HG03159 (cell line): Measurements from ENCODE around the gene PROZ.

Source experiments
- ATAC-seq: cut with Tn5 transposase; IDR thresholded peaks from one replicate; pipeline ENCODE4 v1.9.1; 2021; ENCODE audit warnings: mild to moderate bottlenecking, moderate library complexity; ENCODE audit not compliant: unreplicated experiment

The PROZ gene

DNA sequence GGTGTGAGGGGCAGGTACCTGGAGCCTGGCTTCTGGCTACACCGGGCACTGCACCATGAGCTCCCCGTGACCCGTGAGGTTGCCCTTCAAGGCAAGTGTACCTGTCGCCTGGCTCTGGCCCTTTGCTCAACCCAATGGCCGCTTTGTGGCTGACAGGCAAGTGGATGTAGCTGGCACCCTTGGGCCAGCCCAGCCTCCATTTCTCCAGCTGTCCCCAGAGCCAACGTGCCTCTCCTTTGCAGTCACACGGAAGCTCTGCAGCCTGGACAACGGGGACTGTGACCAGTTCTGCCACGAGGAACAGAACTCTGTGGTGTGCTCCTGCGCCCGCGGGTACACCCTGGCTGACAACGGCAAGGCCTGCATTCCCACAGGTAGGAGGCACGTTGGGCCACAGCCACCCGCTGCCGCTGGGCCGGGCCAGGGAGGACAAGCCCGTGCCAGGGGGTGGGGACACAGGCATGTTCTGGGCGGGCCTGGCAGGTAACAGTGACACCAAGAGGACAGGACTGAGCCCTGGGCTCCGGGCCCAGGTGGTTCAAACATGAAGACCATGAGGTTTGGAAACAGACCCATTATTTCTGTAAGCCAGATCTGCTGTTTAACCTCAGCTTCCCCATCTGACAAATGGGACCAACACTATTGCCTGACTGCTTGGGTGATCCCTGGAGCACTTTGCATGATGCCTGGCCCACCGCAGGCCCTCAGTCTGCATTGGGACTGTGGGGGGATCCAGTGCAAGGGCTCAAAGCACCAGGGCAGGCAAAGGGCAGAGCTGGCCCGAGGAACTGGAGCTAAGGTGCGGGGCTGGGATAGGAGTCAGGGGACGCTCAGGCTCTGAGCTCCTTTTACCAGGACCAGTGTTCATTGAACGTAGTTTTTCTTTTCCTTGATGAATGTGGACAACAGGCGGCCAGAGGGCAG, 17.5 kb upstream of the PROZ start:
- ATAC-seq, result no peak

DNA sequence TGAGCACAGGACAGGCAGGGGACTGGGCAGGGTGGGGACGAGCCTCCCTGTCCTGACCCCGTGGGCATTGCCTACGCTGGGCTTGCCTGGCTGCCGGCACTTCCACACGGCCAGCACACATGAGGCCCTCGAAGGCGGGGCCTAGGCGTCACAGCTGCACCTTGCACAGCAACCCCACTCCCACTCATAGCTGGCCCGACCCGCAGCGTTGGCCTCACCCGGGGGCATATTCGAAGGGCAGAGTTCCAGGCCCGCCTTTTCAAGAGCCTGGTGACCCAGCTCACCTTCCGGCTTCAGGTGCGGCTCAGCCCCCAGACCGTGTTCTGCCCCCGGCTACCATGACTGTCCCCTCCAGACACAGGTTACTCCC, 16.9 kb upstream of the PROZ start:
- ATAC-seq, result no peak

DNA sequence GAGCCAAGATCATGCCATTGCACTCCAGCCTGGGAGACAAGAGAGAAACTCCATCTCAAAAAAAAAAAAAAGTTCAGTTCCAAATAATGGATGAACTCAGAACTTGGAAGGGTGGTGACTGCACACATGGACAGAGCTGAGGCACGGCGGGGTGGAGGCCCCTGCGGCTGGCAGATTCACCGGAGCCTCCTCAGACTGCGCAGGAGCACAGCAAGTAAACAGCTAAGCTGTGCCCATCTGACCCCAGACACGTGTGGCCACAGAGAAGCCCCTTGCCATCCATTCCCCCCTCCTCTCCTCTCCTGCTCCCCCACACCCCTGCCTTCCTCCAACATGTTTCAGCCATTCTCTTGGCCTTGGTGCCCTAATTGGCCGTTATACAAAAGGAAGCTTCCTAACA, 15.6 kb upstream of the PROZ start:
- ATAC-seq, result no peak

DNA sequence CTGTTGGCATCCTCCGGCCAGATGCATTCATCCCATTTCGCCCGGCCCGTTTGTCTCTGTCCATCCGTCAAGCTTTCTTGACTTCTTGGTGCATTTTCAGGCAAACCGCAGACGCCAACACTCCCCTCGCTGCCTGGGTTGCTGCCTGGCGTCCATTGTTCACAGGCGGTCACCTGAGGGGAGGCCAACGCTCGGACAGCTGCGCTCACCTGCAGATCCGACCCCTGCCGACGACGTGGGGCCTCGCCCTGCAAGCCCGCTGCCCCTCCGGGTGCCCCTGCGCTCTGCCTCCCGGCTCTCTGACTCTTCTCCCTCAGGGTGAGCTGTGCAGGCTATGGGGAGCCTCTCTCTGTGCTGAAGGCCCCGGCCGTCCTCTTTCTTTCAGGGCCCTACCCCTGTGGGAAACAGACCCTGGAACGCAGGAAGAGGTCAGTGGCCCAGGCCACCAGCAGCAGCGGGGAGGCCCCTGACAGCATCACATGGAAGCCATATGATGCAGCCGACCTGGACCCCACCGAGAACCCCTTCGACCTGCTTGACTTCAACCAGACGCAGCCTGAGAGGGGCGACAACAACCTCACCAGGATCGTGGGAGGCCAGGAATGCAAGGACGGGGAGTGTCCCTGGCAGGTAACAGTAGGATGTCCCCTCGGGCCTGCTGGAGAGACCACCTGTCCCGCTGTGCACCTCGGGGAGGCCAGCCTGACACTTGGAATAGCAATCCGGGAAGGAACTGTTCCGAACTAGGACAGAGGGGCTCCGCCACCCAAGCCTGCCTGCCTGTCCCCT, 14.8 kb upstream of the PROZ start:
- ATAC-seq, result no peak

DNA sequence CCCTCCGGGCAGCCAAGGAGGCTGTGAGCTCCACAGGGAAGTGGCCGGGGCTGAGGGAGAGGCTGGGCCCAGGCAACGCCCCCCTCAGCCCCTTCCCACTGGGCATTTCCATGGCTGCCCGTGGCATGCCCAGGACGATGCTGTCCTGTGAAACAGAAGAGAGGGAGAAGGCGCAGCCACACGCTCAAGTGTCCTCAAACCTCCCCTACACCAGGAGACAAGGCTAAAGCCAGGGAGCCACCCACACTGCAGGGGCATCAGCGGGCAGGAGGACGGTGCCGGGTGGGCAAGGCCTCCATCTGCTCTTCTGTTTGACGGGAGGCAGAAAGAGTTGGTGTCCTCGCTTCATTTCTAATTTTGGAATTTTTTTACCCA, 14.2 kb upstream of the PROZ start:
- ATAC-seq, result no peak

DNA sequence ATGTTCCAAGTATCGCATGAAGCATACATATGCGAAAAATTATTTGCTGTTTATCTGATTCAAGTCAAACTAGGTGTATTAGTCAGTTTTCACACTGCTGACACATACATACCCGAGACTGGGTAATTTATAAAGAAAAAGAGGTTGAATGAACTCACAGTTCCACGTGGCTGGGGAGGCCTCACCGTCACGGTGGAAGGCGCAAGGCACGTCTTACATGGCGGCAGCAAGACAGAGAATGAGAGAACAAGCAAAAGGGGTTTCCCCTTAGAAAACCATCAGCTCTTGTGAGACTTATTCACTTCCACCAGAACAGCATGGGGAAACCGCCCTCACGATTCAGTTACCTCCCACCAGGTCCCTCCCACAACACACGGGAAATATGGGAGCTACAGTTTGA, 13.0 kb upstream of the PROZ start:
- no peak for ATAC-seq

DNA sequence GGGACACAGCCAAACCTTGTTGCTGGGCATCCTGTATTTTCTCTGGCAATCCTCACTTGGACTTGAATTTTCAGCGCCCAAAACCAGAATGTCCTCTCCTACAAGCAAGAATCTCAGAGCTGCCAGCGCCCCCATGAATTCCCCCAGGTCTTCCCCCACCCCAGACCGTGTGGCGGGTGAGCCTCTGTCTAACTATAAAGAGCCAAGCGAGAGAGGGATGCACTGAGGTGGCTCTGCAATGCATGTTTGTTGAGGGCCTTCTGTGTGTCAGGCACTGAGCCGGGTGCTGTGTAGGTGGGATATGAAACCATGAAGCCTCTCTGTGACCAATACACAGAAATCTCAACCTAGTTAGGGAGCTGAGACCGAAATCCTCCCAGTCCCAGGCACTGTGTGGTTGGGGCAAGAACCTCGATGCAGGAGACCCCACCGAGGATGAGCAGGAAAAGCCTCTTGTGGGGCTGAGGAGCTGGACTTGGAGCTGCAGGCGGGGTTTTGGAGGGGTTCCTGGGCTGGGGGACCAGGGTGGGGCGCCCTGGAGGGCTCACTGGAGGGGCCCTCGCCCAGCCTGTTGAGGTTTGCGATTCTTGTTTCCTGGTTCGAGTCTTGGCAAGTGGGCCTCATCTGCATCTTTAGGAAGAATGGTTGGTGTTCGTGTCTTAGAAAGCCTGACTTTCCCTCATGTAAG, 12.4 kb upstream of the PROZ start:
- ATAC-seq, result no peak

DNA sequence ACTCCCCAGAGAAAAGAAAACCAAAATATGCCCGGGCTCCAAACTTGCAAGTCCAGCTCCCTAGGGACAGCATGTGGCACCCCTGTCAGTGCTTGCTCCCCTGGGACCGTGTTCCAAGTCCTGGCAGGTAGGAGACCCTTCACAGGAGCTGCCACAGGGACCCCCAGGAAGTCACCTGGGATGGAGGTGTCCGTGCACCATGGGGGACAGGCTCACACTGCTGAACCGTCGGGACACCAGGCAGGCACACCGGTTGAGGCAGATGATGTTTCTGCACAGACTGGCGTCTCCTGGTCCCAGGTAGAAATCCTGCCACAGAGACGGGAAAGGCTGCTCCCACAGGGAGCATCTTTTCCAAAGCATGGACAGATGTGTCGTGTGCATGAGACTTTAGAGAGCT, 11.7 kb upstream of the PROZ start:
- no peak for ATAC-seq

DNA sequence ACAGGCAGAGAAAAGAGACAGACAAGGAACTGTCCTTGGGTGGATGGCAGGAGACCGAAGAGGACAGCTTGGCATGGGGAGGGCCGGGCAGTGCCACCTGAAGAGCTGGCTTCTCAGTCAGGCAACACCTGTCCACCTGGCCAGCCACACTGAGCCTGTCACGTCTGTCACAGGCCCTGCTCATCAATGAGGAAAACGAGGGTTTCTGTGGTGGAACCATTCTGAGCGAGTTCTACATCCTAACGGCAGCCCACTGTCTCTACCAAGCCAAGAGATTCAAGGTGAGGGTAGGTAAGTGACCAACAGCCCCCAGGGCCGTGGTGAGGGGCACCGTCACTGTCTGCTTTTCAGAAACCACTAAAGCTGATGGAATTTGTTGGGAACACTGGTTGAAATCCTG, 11.2 kb upstream of the PROZ start:
- ATAC-seq, result no peak

DNA sequence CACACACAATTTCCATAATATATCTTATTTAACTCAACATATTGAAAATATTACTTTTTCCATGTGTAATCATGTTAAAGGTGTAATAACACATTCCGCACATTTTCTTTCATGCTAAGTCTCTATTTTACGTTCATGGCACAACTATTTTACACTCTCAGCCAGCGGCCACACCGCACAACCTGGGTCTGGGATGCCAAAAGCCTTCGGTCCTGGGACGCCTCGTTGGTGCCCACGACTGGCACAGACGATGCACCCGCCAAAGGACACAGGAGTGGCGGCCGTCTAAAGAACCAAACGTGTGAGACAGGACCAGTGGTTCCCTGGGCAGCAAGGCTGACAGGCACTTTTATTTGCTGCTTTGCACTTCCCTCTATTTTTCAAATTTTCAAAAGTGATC, 10.0 kb upstream of the PROZ start:
- ATAC-seq, result no peak

DNA sequence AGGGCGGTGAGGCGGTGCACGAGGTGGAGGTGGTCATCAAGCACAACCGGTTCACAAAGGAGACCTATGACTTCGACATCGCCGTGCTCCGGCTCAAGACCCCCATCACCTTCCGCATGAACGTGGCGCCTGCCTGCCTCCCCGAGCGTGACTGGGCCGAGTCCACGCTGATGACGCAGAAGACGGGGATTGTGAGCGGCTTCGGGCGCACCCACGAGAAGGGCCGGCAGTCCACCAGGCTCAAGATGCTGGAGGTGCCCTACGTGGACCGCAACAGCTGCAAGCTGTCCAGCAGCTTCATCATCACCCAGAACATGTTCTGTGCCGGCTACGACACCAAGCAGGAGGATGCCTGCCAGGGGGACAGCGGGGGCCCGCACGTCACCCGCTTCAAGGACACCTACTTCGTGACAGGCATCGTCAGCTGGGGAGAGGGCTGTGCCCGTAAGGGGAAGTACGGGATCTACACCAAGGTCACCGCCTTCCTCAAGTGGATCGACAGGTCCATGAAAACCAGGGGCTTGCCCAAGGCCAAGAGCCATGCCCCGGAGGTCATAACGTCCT, 9.4 kb upstream of the PROZ start:
- no peak for ATAC-seq

DNA sequence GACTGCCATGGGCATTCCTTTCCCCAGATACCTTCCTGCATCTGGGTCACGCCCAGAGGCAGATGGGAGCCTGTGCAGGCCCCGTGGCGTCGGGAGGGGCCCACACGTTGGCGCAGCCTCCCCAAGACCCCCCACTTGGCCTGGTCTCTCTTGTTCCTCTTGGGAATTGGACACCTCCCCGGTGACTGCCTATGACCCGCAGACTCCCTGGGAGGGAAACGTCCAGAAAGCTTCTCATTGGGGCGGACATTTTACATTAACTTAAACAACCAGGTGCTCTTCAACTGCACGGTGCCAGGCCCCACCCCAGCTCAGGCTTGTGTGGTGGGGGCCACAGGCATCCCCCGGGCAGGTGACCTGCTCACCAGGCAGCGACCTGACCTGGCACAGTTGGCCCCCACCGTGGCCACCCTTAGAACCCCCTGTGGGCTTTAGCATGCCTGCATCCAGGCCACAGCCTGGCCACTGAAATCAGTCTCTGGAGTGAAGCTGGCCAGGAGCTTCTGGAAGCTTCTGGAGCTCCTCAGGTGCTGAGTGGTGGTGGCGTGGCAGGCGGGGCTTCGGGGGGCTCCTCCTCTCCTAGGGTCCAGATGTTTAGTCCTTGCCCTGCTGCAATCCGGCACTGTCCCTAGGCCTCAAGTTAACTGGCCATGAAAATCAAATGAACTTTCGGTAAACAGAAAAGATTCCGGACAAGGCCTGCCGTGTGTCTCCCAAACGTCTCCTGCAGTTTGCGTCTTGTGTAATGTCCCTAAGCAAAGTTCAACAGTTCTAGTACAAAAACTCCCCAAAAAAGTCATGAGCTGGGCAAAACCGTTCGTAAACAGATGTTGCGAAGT, 8.5 kb upstream of the PROZ start:
- ATAC-seq, result no peak

DNA sequence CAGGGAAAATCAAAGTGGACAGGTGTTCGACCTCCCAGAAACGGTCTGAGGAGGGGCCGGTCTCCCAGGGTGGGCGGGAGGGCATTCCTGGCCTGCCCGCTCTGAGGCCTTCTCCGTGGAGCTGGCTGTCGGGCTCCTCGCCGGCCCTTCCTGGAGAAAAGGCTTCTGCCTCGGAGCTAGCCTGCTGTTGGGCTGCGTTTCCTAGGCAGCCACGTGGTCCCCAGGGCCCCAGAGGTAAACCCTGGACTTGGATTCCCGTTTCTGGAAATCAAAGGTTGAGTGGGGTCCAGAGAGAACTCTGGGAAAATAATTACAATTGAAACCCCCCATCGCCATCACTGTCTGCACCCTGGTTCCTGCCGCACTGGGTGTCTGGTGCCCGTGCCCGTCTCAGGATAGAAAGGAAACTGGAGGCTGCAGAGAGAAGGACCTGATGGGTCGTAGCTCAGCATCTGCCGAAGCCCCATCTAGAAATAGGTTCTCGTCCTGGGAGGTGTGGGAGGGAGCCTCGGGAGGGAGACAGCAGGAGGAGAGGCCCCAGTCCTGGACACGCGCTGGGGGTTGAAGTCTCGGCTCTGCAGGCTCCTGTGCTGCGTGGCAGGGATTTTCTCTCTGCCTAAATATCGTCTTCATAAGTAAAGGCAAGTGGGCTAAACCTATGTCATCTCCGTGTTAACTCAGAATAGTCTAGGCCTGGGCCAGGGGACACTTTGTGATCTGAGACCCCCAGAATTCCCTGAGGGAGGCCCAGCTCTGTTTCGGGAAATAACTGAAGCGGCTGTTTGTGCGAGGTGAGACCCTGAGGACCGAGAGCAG, 7.7 kb upstream of the PROZ start:
- no peak for ATAC-seq

DNA sequence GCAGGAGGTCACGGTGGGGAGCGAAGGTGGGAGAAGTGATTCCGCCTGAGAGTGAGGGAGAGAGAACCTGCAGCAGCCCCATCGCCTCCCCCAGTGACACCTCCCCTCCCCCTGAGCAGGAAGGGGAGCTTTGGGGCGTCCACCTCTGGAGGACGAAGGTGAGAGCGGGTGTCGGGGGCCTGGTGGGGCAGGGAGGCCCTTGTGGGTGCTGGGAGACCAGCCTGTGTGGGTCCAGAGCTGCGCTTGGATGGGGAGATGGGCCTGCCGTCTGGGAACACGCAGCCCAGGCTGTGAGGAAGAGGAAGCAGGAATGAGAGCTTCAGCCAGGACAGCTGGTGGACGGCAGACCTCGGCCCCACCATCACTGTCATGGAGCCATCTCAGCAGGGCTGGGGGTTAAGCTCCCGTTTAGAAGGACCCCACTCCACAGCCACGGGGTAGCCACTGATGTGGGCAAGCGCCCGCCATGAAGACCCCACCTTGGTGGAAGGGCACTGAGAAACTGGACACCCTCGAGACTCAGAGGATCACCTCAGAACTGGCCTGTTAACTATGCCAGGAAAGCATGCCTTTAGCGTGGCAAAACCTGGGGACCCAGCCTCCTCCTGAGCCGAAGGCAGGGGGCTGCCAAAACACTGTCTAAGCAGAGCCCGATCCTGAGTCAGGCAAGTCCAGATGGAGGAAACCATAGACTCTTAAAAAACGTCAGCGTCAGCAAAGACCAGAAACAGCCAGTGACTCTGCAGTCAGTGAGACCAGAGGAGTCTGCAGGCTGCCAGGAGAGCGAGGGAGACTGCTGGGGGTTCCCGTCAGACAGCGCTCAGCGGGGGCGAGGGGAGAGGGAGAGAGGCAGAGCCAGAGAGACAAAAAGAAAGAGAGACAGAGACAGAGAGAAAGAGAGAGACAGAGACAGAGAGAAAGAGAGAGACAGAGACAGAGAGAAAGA, 6.4 kb upstream of the PROZ start:
- no peak for ATAC-seq

DNA sequence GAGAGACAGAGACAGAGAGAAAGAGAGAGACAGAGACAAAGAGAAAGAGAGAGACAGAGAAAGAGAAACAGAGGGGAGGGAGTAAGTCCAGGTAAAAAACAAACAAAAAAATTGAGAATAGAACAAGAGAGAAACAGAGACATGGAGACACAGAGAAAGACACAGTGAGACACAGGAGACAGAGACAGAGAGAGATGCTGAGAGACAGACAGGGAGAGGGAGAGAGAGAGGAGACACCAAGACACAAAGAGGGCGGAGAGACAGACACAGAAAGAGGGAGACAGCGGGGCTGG, 5.8 kb upstream of the PROZ start:
- no peak for ATAC-seq

DNA sequence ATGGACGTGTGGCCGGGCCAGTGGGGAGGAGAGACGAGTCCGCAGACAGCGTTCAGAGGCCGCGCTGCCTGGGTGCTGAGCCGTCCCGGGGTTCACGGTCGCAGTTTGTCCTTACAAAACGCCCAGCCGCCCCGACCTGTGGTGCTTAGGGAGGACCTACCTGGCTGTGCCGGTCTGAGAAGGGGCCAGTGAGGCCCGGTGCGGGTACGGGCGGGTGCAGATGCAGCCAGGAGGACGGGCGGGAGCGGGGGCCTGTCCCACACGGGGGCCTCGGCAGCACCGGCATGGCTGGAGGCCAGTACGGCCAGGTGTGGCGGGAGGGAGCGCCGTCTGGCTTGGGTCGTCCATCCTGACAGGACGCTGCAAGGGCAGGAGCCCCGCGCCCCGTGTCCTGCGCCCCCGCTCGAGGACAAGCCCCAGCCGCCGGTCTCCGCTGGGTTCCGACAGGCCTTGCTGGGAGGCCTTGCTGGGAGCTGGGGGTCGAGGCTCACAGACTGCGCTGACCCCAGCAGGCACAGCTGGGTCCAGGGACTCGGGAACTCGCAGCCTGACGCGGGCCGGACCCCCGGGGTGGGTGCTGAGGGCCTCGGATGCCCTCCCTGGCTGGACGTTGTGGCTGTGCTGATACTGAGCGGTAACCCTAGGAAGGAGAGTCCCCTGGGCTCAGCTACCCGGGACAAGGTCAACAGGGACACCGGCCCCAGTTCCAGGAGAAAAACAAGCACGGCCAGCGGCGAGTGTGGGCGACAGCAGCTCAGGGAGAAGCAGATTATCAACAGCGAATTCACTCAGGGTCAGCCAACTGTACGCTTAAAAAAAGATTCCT, 5.3 kb upstream of the PROZ start:
- peak; percentile 20 for ATAC-seq

DNA sequence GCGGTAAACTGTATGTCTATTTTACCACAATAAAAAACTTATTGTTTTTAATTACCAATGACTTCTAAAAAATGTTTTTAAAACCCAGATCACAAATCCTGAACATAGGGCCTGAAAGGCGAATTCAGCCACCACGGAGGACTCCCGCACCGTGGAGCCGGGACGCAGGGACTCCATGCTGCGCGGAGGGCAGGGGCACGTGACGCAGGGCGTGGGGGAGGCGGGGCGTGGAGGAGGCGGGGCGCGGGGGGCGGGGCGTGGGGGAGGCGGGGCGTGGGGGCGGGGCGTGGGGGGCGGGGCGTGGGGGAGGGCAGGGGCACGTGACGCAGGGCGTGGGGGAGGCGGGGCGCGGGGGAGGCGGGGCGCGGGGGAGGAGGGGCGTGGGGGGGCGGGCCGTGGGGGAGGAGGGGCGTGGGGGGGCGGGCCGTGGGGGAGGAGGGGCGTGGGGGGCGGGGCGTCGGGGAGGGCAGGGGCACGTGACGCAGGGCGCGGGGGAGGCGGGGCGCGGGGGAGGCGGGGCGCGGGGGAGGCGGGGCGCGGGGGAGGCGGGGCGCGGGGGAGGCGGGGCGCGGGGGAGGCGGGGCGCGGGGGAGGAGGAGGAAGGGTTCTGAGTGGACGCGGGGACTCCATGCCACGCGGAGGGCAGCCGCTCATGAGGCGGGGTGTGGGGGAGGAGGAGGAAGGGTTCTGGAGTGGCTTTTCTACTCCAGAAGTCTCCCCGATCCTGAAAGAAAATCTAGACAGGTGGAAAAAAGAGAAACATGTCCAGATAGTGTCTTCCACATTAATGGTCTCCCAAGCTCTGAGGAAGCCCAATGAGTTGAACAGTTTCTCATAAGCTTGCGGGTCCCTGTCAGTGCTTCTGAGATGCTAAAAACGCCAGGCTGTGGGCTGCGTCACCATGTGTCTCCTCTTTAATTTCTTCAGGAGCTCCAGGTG, 4.4 kb upstream of the PROZ start:
- peak; percentile 54 for ATAC-seq
